Uterus (tissue), 2 donors: ENCODE measurements around the gene ANXA3.

ENCODE experiments used
- POLR2A ChIP-seq, 2 donors: fragments of 450-650 bp; IDR thresholded peaks; one replicate each; pipeline ENCODE4 v1.6.1; 2016; ENCODE audit warnings: antibody characterized with exemption in 2 of 2, mild to moderate bottlenecking in 1 of 2, moderate library complexity in 1 of 2
- TF ChIP-seq, protein P1 (sequence below), 4 experiments: fragments of 200-600 bp in 2 of 4; fragments of 450-650 bp in 2 of 4; sonication (generic) in 2 of 4; IDR thresholded peaks; one replicate each; pipeline ENCODE4 v1.5.1; 2016 to 2019; ENCODE audit warnings: antibody characterized with exemption in 4 of 4, mild to moderate bottlenecking in 2 of 4, moderate library complexity in 1 of 4

DNA sequence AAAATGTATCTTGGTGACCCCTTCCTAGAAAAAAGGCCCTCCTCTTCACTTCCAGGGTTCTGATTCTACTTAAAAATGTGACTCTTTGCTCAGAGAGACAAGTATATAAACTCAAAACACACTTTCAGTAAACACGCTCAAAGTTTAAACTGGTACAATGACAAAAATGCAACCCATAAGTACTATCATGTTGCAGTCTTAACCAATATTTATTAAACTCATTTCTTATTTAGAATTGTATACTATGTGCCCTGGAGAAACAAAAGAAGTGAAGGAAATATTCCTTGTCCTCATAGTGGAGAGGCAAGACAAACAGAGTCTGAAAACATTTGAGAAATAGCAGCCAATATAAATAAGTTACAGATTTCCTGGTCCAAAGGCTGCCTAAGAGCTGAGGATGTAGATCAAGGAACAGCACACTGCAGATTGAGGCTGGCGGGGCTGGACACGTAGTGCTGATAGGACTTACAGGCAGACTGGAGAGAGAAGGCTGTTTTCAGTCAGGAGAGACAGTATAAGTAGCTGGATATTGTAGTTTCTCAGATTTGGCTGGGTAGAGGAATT, 39.1 kb upstream of the ANXA3 start:
- TF ChIP-seq, protein P1, sequence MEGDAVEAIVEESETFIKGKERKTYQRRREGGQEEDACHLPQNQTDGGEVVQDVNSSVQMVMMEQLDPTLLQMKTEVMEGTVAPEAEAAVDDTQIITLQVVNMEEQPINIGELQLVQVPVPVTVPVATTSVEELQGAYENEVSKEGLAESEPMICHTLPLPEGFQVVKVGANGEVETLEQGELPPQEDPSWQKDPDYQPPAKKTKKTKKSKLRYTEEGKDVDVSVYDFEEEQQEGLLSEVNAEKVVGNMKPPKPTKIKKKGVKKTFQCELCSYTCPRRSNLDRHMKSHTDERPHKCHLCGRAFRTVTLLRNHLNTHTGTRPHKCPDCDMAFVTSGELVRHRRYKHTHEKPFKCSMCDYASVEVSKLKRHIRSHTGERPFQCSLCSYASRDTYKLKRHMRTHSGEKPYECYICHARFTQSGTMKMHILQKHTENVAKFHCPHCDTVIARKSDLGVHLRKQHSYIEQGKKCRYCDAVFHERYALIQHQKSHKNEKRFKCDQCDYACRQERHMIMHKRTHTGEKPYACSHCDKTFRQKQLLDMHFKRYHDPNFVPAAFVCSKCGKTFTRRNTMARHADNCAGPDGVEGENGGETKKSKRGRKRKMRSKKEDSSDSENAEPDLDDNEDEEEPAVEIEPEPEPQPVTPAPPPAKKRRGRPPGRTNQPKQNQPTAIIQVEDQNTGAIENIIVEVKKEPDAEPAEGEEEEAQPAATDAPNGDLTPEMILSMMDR (IDR thresholded peaks at IDR 0.05): no peak
- no peak for TF ChIP-seq POLR2A (IDR thresholded peaks at IDR 0.05)
